A549 (cell line): ENCODE results near the gene SGPL1. TPM values are rescaled to one million over a fixed set of nuclear protein-coding genes. Genes with fewer than 3 reads are reported as not detected.

ENCODE experiments used
- ATAC-seq, 2 experiments: fragments of 200-7000 bp in 1 of 2; fragments of >200 bp in 1 of 2; cut with Nextera tagmentation in 1 of 2; cut with Tn5 transposase in 1 of 2; 3 replicates each; pipeline versions ENCODE4 v1.8.0 to v1.9.1; 2018 to 2020; ENCODE audit warnings: mild to moderate bottlenecking in 1 of 2, moderate library complexity in 1 of 2
- CTCF ChIA-PET: fragments of 300-600 bp; sonication (Branson Sonifier 250); formaldehyde crosslinking; extraction: SDS; loops from one replicate; lab custom pipeline; 2021; ENCODE audit warnings: antibody characterized with exemption, inconsistent platforms; lab: Yijun Ruan, JAX
- POLR2A ChIA-PET: fragments of 350-600 bp; formaldehyde crosslinking; extraction: SDS; loops from one replicate; lab custom pipeline; 2021; ENCODE audit warnings: antibody characterized with exemption, inconsistent platforms; lab: Yijun Ruan, JAX
- DNase-seq, 2 experiments: peaks; one replicate each; pipeline versions ENCODE4 v3.0.0 to v3.0.0-alpha.2; 2011 to 2016; ENCODE audit warnings: low read depth in 1 of 2, low spot score in 1 of 2
- FAIRE-seq: peaks from 2 replicates; lab custom pipeline; 2011; peaks lifted over from hg19 to GRCh38; lab: Jason Lieb, UNC
- H3K27ac ChIP-seq, 2 experiments: fragments of >200 bp; sonication (Bioruptor Twin); formaldehyde crosslinking; 3 replicates each; pipeline ENCODE4 v1.5.1; 2016 to 2017
- H3K4me1 ChIP-seq: fragments of >200 bp; sonication (Bioruptor Twin); formaldehyde crosslinking; 3 replicates; pipeline ENCODE4 v1.6.1; 2016
- H3K4me2 ChIP-seq: fragments of >200 bp; sonication (Bioruptor Twin); formaldehyde crosslinking; 3 replicates; pipeline ENCODE4 v1.6.1; 2016
- H3K4me3 ChIP-seq: fragments of >200 bp; sonication (Bioruptor Twin); formaldehyde crosslinking; 3 replicates; pipeline ENCODE4 v1.5.1; 2016
- H3K9me3 ChIP-seq: fragments of >200 bp; sonication (Bioruptor Twin); formaldehyde crosslinking; 3 replicates; pipeline ENCODE4 v1.6.1; 2016
- BHLHE40 ChIP-seq: IDR thresholded peaks from 2 replicates; pipeline ENCODE4 v1.6.1; 2012; ENCODE audit warnings: low read depth, low read length, inconsistent platforms
- CHD2 ChIP-seq: fragments of 150-350 bp; IDR thresholded peaks from 2 replicates; pipeline ENCODE4 v1.6.1; 2014; ENCODE audit warnings: low read length; ENCODE audit not compliant: partially characterized antibody
- CHD4 ChIP-seq: fragments of 200-600 bp; sonication (generic); IDR thresholded peaks from 2 replicates; pipeline ENCODE4 v1.6.1; 2016; ENCODE audit warnings: antibody characterized with exemption, mild to moderate bottlenecking, borderline replicate concordance
- CTCF ChIP-seq: fragments of >200 bp; sonication (Bioruptor Twin); formaldehyde crosslinking; IDR thresholded peaks from 3 replicates; pipeline ENCODE4 v1.5.1; 2016
- EHF ChIP-seq: fragments of 250-450 bp; sonication (Bioruptor Pico); IDR thresholded peaks from 2 replicates; pipeline ENCODE4 v1.5.0; 2020; ENCODE audit warnings: mild to moderate bottlenecking
- EP300 ChIP-seq, 2 experiments: fragments of >200 bp; sonication (Bioruptor Twin); formaldehyde crosslinking; IDR thresholded peaks; 2 replicates in 1 of 2; 3 replicates in 1 of 2; pipeline ENCODE4 v1.6.1; 2016 to 2017
- ESRRA ChIP-seq: fragments of 150-350 bp; IDR thresholded peaks from 2 replicates; pipeline ENCODE4 v1.6.1; 2014; ENCODE audit warnings: mild to moderate bottlenecking, low read length, borderline replicate concordance
- FOSB ChIP-seq: fragments of 250-450 bp; sonication (Bioruptor Pico); IDR thresholded peaks from 2 replicates; pipeline ENCODE4 v1.5.0; 2020; ENCODE audit warnings: mild to moderate bottlenecking, moderate library complexity
- HEYL ChIP-seq: fragments of 250-450 bp; sonication (Bioruptor Pico); IDR thresholded peaks from 2 replicates; pipeline ENCODE4 v1.8.0; 2021; ENCODE audit warnings: mild to moderate bottlenecking, moderate library complexity
- HOXB5 ChIP-seq: fragments of 250-450 bp; sonication (Bioruptor Pico); IDR thresholded peaks from 2 replicates; pipeline ENCODE4 v1.5.0; 2020; ENCODE audit warnings: mild to moderate bottlenecking, moderate library complexity
- JUN ChIP-seq, 2 experiments: fragments of >200 bp; sonication (Bioruptor Twin); formaldehyde crosslinking; IDR thresholded peaks; 2 replicates in 1 of 2; 3 replicates in 1 of 2; pipeline ENCODE4 v1.6.1; 2016 to 2017
- MAZ ChIP-seq: fragments of 150-350 bp; IDR thresholded peaks from 2 replicates; pipeline ENCODE4 v1.6.1; 2014; ENCODE audit warnings: antibody characterized with exemption, low read depth, low read length, borderline replicate concordance
- PBX3 ChIP-seq: IDR thresholded peaks from 2 replicates; pipeline ENCODE4 v1.6.1; 2012
- RAD21 ChIP-seq, 2 experiments: fragments of >200 bp in 1 of 2; sonication (Bioruptor Twin) in 1 of 2; formaldehyde crosslinking in 1 of 2; IDR thresholded peaks in 1 of 2; conservative IDR thresholded peaks in 1 of 2; 2 replicates in 1 of 2; 3 replicates in 1 of 2; pipeline ENCODE4 v1.6.1; 2012 to 2018; ENCODE audit warnings: inconsistent platforms in 1 of 2
- RARB ChIP-seq: fragments of 250-450 bp; sonication (Bioruptor Pico); IDR thresholded peaks from 2 replicates; pipeline ENCODE4 v1.8.0; 2021; ENCODE audit warnings: mild to moderate bottlenecking, moderate library complexity
- RCOR1 ChIP-seq: fragments of 150-350 bp; IDR thresholded peaks from 2 replicates; pipeline ENCODE4 v1.6.1; 2014; ENCODE audit warnings: antibody characterized with exemption, low read length, low read depth
- REST ChIP-seq: fragments of 200-600 bp; sonication (generic); IDR thresholded peaks from 2 replicates; pipeline ENCODE4 v1.6.1; 2016; ENCODE audit warnings: antibody characterized with exemption, mild to moderate bottlenecking, moderate library complexity
- RFX5 ChIP-seq: fragments of 450-650 bp; IDR thresholded peaks from 2 replicates; pipeline ENCODE4 v1.7.1; 2014; ENCODE audit warnings: antibody characterized with exemption, mild to moderate bottlenecking, moderate library complexity
- ZC3H11A ChIP-seq: fragments of 450-650 bp; IDR thresholded peaks from 2 replicates; pipeline ENCODE4 v1.6.1; 2014; ENCODE audit warnings: antibody characterized with exemption, mild to moderate bottlenecking
- ZFP36 ChIP-seq: fragments of 450-650 bp; IDR thresholded peaks from 2 replicates; pipeline ENCODE4 v1.6.1; 2014; ENCODE audit warnings: borderline replicate concordance; ENCODE audit not compliant: partially characterized antibody
- ZNF302 ChIP-seq: fragments of 250-450 bp; sonication (Bioruptor Pico); IDR thresholded peaks from 2 replicates; pipeline ENCODE4 v1.9.0; 2021; ENCODE audit warnings: inconsistent platforms, mild to moderate bottlenecking, moderate library complexity
- ZSCAN20 ChIP-seq: fragments of 250-450 bp; sonication (Bioruptor Pico); IDR thresholded peaks from 2 replicates; pipeline ENCODE4 v1.8.0; 2022; ENCODE audit warnings: mild to moderate bottlenecking, moderate library complexity
- WGBS: methylation state at CpG from one replicate; pipeline ENCODE4 v1.1.6; 2017; ENCODE audit errors: missing lambda C conversion rate; 5-methylcytosine and 5-hydroxymethylcytosine counted together
- polyA plus RNA-seq, 4 experiments: library from polyadenylated mRNA; depleted of rRNA in 3 of 4; stranded (reverse); fragments of >200 nt; fragmentation: RNase III in 1 of 4; extraction: RNeasy Plus Mini Kit Qiagen cat#74134 plus additional on column Dnase treatment in 1 of 4; gene quantifications; 2 replicates in 3 of 4; 3 replicates in 1 of 4; pipeline ENCODE4 v1.2.3, GENCODE V29; 2011 to 2017

Gene SGPL1
- polyA plus RNA-seq, 2 of the 4 experiments (the other 2 are of a cell fraction) = 32.2 to 49.8 TPM

- Histone ChIP-seq H3K27ac (no peak overlapping the region), H3K4me2 (no peak overlapping the region), H3K9me3 (no peaks in the 10 kb centered on the region), H3K4me1 (no peaks in the 10 kb centered on the region), H3K4me3 (no peak overlapping the region)
- no peak for FAIRE-seq
- no peak for DNase-seq
- ATAC-seq = no peak
- CTCF ChIA-PET = interaction anchor here (4.0 to 17.2 kb wide), 3 partner anchors 9 to 363 kb away, joined by 30 to 362 read pairs (median 39); no protein-coding TSS in a partner anchor
- POLR2A ChIA-PET = no interaction called here
- TF ChIP-seq HEYL (CRISPR knock-in tag) (no peak), JUN (IDR thresholded peaks at IDR 0.05) (no peak), PBX3 (no peak), CHD2 (no peak), RAD21 (conservative IDR thresholded peaks at IDR 0.05 in 1 of 2, IDR thresholded peaks at IDR 0.05 in 1 of 2) (no peak), ZNF302 (no peak), ZSCAN20 (CRISPR knock-in tag) (no peak), CHD4 (no peak), RCOR1 (no peak), RARB (CRISPR knock-in tag) (no peak), REST (no peak), MAZ (no peak), EHF (CRISPR knock-in tag) (no peak), EP300 (IDR thresholded peaks at IDR 0.05) (no peak), CTCF (no peak)
- 37% methylated on average over 5 of the region's 5 CpGs for WGBS
These were observed 96.8 kb downstream of the SGPL1 start for GRCh38 chr10:70912556-70912955.

GRCh38 chr10:70913191-70913892 lies 97.6 kb downstream of the SGPL1 start:
- FAIRE-seq (no peak), DNase-seq (no peak), ATAC-seq (no peak)
- Histone ChIP-seq H3K4me3 (no peak overlapping the region), H3K4me2 (no peak overlapping the region), H3K9me3 (no peaks in the 10 kb centered on the region), H3K4me1 (no peaks in the 10 kb centered on the region), H3K27ac (no peak overlapping the region)
- POLR2A ChIA-PET = no interaction called here
- 53% methylated on average over 6 of the region's 6 CpGs for WGBS
- CTCF ChIA-PET = interaction anchor here (0.6 to 17.2 kb wide), 4 partner anchors 10 to 362 kb away, joined by 3 to 362 read pairs (median 34); no protein-coding TSS in a partner anchor
- TF ChIP-seq ESRRA (no peak), ZFP36 (no peak), FOSB (no peak), RFX5 (no peak), HEYL (CRISPR knock-in tag) (no peak), EP300 (IDR thresholded peaks at IDR 0.05) (no peak), HOXB5 (CRISPR knock-in tag) (no peak), REST (no peak), RCOR1 (no peak), CTCF (no peak), ZC3H11A (no peak), ZSCAN20 (CRISPR knock-in tag) (no peak), BHLHE40 (no peak)
